ENCODE measurements around the gene C2orf92.

The C2orf92 gene

GRCh38 chr2:97751752-97752151, 82.2 kb downstream of the C2orf92 start:
- TF ChIP-seq Cebpa-rat (IDR thresholded peaks at IDR 0.05) = no peak
- Histone ChIP-seq H3K9ac (peak overlapping the region in 1 of 11 experiments; percentile 42; a peak in 3 of 22 replicates), H3K36me3 (peaks cover 7 to 40% (median 15%) of the 10 kb centered on the region in 11 experiments), H3K27me3 (no peaks in the 10 kb centered on the region), H3K4me3 (no peak overlapping the region), H3K9me3 (replicated peaks in 1 of 11) (peaks cover 0 to 16% (median 6%) of the 10 kb centered on the region in 11 experiments; a peak in 13 of 22 replicates), H3K4me2 (peak overlapping the region in 8 of 11 experiments; percentile 44 to 68 (median 60); a peak in 16 of 22 replicates), H3K27ac (peak overlapping the region in 8 of 11 experiments; percentile 2 to 92 (median 37); a peak in 13 of 22 replicates), H4K20me1 (no peaks in the 10 kb centered on the region), H3K4me1 (peaks cover 35 to 92% (median 82%) of the 10 kb centered on the region in 10 experiments)

Data from BLaER1 treated with 17β-estradiol and CSF1 and Interleukin-3, amounts not matched to agents 10 nM and 100 nM (cell line).